CD4-positive, alpha-beta T cell treated with Interferon gamma for 1 hour (primary cell): ENCODE results near the gene SEMA6B.

ENCODE experiments used
- DNase-seq: peaks from one replicate; pipeline ENCODE4 v3.0.0-alpha.2; 2020

SEMA6B gene

DNA sequence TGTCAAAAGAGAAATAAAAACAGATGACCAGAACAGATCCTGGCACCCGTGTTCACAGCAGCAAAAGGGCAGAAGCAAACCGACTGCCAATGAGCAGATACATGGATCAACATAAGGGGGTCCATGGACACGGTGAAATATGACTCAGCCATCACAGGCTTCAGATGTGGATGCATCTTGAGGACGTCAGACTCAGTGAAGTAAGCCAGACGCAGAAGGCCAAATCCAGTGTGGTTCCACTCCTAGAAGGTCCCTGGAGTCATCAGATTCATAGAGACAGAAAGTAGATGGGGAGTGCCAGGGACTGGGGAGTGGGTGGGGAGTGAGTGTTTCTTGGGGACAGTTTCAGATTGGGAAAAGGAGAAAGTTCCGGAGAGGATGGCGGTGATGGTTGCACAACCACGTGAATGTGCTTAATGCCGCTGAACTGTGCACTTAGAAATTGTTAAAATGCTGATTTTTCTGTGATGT is 28.8 kb upstream of the SEMA6B start:
- no peak for DNase-seq

DNA sequence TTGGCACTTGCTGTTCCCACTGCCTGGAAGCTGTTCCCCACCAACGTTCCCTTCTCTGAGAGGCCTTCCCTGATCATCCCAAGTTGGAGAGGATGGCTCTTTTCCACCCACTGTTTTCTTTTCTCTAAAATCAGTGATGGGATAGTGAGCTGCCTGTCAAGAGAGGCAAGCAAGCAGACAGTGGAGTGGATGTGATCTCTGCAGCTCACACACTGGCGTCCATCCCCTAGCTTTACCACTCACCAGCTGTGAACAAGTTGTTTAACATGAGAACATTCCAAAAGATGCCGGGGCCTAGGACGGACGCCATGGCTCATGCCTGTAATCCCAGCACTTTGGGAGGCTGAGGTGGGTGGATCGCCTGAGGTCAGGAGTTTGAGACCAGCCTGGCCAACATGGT is 28.0 kb upstream of the SEMA6B start:
- DNase-seq, result no peak

DNA sequence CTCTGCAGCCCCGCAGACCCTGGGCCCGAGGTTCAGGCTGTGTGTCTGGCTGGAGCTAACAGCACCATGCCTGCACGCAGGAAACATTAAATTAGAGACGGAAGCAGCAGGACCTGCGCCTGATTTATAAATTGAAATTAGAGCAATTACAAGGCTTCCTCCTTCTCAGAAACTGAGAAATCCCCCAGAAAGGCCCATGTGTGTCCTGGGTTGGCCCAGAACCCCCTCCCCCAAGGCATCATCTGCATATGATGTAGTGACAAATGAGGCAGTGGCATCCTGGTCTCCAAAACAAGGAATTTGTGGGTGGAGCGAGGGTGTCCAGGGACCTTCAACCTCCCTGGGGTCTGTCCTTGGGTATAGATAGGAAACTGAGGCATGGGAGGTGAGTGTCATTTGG is 27.2 kb upstream of the SEMA6B start:
- DNase-seq, result no peak

DNA sequence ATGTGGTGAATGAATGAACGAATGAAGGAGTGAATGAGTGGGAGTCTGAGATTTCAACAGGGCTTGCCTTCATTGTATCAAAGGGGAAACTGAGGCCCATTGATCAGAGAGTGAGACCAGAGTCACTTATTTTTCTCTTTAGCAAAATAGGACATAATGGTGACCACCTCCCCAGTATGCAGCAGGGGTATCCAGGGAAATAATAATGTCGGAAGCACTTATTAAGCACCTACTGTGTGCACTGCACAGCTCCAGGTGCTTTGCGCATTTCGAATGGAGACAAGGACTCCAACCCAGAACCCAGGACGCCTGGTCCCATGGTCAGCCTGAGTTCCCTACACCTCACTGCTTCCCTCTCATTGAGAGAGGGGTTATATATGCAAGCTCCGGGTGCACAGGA is 26.8 kb upstream of the SEMA6B start:
- DNase-seq, result no peak

DNA sequence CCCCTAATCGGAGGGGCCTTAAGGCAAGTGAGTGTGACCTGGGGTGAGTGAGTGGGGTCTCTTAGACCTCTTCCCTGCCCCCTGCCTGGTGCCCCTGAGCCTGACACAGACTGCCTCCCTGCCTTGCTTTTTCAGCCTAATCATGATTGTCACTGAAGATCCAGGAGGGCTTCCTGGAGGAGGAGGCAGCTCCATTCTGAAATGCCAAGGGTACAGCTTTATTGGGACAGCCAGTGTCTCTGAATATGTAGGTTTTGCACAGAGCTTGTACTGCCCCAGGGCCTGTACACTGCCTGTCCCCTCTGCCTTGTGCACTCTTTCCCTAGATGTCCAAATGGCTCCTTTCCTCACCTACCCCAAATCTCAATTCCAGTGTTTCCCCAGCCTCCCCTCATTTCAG is 26.1 kb upstream of the SEMA6B start:
- no peak for DNase-seq

DNA sequence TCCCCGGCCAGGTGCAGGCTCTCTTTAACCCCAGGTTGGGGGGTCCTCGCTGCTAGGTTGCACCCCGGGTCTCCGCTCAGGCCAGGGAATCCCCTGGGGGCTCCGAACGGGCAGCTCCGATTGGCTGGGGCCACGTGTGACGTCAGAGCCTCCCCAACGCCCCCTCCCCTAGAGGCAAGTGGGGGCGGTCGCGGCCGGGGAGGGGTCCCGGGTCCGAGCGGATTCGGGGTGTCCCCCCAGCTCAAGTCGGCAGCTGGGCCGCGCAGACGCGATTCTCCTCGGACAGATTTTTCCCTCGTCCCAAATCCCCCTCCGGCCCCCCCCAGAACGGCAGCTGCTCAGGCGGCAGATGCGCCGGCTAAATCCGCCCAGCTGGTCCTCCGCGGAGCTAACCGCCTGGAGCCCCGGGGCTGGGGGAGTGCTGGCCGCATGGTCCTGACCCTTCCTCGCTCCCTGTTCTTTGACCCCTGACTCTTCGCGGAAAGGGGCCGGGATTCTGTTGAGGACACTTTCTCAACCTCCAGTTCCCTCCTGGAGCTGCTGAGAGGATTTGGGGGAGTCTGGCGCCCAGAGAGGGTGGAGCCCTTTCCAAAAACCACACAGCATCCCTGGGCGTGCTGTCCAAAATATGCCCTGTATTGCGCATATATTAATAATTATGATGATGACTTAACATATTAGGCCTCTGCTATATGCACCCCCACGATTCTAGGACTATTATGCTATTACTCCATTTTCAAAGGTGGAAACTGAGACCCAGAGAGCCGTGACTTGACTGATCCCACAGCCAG is 25.4 kb upstream of the SEMA6B start:
- DNase-seq, result no peak

DNA sequence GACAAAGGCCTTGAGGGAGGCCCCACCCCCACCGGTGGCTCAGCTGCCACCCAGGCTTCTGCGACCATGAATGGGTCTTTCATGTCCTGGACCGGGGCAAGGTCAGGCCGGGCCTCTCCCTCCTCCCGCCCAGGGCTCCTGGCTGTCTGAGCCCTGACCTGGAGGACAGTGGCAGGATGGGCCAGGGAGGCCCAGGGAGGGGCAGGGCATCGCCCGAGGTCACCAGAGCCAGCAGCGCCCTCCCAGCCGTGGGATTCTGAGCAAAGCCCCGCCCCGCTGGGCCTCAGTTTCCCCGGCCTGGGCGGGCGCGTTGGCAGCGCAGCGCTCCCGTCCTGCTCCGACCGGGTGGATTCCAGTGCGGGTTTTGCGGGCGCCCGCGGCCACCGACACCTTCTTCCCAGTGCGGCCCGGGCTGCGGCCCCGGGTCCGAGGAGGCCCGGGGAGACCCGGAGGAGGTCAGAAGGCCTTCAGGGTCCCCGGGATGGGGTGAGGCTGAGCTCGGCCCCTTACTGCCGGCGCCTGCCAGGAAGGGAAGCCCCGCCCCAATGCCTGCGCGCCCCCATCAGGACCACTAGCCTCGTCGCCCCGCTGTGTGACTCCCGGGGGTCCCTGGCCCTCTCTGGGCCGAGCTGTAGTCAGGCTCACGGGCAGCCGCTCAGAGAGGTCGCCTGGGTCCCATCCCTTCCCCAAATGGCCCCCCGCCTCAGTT is 24.6 kb upstream of the SEMA6B start:
- no peak for DNase-seq

DNA sequence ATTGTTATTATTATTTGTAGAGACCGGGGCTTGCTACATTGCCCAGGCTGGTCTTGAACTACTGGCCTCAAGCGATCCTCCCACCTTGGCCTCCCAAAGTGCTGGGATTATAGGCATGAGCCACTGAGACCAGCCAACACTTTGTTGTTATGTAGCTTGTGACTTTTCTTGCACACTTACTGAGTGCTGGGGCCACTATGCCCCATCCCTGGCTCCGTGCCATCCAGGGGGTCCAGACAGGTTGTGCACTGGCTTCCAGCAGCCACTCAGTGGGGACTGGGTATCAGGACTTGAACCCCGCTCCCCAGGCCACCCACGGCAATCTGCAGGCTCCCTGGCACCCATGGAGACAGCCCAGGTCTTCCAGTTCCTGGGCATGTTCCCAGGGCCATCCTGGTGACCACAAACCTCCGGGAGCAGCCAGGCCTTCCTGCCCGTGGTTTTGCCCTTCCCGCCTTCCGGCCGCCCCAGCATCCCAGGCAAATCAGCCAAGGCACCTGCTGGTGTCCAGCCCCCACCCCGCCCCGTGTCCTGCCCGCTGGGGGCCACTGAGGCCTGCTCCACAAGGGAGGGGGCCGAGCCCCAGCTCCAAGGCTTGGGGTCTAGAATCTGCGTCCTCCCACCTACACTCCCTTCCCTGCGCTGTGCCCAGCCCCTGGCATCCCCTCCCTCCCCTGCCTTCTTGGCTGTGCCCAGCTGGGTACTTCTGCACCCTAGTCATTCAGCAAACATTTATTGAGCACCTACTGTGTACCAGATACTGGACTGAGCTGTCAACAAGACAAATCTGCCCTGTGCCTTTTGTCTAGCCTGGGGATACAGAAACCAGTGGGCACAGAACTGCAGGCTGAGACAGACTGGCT is 23.7 kb upstream of the SEMA6B start:
- DNase-seq, result no peak

DNA sequence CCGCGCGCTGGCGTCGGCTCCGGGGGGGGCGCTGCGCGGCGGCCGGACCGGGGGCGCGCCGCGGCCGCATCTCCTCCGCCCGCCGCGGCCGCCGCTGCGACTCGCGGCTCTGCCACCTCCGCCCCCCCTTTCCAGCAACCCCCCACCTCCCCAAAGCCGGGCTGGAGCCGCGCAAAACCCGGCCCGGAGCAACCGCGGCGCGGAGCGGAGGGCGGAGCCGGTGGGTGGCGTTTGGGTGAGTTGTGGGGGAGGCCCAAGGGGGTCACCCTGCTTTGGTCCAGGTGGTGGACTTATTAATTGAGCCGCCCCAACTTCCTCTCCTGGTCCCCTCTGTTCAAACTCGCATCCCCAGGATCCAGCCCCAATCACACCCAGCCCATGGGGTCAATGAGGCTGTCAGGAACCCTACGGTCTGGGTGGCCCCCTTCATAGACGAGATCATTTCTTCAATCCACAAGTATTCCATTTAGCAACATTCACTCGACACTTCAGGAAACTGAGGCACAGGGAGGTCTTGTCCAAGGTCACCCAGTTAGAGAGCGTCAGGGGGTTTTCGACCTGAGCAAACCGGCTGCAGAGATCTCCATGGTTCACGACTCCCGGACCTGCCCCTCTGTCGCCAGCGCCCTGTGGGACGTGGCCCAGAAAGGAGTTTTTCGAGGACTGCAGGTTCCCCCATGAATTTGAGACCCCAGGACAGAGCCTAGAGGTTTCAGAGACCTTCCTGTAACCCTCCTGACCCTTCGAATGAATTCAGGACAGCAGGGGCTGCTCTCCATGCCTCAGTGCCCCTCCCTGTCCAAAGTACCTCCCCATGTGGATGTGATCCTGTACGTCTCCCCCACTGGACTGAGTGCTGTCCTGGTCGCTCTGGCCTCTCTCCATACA is 22.4 kb upstream of the SEMA6B start:
- DNase-seq, result no peak

DNA sequence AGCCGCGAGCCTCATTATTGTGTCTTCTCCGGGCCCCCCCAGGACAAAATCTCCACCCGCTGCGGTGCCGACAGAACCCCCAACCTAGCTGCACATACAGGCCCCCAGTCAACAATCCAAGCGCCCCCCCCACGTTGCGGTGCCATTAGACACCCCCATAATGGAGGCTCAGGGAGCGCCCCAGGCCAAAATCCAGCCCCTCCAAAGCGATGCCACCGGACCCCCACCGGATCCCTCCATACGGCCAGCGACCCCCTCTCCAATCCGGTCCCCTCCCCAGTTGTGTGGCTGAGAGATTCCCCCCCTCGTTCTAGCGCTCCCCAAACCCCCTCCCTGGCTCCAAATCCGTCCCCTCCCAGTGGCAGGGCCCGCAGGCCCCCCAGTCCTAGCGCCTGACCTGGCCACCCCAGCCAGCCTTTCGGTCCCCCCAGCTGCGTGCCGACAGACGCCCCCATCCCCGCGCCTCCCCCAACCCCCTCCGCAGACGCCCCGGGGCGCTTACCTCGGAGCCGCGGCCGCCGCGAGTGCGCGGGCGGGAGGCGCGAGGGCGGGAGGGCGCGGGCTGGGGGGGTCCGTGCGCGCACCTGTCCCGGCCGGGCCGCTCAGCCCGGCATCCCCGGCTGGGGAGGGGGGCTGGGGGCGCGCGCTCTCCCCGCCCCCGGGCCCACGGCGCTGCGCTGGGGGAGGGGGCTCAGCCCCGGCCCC is 21.6 kb upstream of the SEMA6B start:
- DNase-seq, result no peak

DNA sequence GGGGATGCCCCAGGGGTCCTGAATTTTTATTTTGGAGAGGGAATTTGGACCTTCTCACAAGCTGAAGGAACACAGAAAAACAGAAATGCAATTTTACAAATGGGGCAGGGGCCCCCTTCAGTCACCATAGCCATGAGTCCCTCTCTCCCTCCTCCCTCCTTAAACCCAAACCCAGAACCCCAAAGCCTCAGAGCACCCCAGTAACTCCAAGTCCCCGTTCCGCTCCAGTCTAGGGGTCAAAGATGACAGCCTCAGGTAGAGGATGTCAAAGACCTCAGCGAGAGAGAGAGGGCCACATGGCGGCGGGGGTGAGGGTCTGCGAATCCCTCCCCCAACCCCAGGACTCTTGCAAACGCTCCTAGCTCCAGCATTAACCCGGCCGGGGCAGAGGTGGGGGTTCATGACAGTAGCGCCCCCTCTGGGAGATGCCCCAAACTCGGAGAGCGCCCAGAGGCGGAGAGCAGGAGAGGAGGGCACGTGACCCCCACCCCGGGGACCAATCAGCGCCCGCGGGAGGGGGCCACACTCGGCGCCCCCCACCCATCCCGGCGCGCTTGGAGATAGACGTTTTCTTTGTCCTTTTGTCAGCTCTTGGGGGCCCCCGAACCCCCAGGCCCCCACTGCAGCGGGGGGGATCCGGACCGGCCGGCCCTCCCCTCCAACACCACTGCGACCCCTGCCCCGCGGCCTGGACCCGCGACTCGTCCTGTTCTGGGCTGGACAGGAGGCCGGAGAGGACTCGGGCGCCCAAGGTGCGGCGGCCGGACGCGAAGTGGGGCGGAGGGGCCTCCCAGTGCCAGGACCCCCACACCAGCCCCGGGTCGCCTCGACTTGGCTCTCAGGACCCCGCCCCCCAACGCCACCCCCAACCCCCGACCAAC is 20.8 kb upstream of the SEMA6B start:
- no peak for DNase-seq

DNA sequence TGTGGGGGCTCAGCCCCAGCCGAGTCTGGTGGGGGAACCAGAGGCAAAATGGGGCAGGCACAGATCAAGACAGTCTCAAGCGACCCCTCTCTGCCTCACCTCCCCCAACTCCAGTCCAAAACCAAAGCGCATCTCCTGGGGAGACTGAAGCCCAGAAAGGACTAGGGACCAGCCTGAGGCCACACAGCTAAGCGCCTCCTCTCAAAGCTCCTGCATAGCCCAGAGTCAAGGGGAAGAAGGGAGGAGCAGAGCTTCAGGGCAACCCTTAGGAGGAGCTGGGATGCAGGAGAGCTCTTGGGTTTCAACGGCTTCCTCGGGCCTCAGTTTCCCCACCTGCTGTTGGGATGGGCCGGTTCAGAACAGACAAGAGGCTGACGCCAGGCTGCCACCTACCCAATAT is 19.9 kb upstream of the SEMA6B start:
- no peak for DNase-seq

DNA sequence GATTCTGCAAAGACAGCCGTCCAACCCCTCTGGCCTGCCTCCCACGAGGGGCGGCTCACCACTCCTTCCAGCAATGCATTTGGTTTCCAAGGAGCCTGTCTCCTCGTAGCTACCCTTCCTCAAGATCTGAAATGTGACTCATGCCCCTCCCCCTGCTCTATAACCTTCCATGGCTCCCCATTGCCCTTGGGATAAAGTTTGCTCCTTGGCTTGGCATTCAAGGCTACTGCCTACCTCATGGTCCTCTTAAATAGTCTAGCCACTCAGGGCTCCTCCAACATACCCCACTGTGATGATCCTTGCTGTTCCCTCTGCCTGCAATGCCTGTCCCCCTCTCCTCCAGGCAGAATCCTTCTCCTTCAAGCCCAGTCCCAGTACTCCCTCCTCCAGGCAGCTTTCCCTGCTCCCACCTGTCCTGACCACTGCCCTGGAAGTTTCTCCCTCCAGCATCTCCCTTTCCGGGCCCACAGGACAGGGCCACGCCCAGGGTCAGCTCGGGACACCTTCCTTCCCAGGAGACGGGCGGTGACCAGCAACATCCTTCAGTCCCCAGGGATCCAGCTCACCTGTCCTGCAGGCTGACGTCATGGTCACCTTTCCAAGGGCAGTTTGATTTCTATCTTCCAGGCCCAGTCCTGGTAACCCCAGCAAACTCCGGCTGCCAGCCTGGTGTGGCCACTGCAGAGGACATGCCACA is 19.2 kb upstream of the SEMA6B start:
- DNase-seq, result no peak

DNA sequence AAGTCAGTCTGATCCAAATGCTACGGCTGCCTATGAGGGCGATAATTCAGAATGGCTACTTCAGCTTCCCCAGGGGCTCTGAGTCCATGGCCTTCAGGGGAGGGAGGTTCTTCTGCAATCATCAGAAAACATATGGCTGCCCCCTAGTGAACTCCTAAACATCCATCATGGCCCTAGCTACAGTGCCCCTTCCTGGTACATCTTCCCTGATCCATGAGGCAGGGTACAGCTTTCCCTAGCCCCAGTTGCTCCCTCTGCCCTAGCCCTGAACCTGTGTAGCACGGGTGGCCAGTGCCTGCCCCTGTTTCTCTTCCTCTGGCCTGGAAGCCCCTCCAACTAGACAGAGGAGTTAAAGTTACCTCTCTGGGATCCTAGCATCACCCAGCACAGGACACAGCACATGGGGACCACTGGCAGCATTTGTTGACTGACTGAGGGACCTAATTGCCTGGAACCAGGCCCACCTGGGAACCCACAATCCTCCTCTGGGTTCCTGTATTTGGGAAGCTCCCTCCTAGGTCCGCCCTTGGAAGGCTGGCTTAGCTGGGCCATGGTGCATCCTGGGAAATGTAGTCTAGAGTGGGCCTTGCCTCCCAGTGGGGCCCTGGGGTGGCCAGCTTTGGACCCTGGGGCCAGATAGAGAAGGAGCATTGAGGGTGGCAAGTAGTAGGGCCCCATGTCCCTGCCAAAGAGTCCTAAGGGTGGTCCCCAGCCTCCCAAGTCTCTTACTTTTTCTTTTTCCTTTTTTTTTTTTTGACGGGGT is 17.7 kb upstream of the SEMA6B start:
- DNase-seq, result no peak

DNA sequence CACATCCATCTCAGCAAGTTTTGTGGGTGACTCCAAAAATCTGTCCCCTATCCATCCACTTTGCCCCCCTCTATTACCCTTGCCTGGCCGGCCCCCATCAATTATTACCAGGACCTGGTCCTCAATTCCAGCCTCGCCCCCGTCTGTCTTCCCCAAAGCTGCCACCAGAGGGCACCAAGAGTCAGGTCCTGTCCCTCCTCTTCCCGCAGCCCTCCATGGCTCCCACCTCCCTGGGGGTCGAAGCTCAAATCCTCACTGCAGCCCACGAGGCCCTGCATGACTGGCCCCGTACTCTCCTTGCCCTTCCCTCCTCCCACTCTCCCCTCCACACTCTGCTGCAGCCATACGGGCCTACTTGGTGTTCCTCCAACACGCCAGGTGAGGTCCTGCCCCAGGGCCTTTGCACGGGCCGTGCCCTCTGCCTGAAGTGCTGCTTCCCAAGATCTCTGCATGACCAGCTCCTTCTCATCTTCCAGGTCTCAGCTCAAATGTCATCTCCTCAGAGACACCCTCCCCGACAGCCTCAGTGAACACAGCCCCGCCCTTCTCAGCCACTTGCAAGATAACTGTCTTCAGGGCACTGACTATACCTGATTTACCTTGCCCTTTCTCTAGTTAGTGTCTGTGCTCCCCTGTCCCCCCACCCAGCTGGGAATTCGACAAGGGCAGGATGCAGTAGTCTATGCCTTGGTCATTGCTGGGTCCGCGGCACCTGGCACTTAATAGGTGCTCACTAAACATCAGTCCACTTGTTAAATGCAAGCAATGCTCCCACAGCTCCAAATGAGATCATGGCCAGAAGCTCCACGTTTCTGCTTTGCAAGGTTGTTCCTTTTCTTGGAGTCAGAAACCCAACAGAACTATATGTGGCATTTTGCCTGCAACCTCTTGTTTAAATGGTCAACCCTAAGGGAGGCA is 16.8 kb upstream of the SEMA6B start:
- peak; percentile 53 for DNase-seq

DNA sequence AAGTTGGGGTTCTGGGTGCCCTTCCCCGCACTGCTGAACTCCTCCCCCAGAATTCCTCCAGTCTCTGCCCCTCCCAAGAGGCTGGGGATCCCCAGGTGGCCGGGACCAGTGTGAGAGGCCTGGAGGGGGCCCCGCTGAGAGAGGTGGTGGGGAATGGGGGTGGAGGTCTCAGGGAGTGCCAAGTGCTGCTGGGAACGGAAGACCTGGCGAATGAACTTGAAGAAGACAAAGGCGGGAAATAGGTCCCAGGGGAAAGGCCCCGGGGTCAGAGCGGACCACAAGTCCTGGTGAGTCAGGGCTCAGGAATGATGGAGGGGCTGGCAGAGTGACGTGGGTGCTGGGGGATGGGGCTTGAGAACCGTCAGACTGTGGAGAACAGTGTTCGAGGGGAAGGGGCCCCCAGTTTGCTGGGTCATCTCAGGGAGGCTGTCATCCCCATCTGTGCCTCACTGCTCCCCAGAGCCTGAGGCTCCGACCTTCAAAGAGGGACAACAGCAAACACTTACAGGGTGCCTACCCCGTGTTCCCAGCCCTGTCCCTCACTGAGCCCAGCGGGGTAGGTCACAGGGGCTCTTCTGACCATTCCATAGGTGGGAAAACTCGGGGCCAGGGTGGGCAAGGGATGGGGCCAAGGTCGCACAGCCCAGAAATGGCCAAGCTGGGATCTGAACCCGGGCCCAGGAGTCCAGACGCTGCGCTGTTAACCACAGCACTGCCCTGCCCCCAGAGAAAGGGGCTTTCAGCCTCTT is 16.0 kb upstream of the SEMA6B start:
- DNase-seq, result no peak

DNA sequence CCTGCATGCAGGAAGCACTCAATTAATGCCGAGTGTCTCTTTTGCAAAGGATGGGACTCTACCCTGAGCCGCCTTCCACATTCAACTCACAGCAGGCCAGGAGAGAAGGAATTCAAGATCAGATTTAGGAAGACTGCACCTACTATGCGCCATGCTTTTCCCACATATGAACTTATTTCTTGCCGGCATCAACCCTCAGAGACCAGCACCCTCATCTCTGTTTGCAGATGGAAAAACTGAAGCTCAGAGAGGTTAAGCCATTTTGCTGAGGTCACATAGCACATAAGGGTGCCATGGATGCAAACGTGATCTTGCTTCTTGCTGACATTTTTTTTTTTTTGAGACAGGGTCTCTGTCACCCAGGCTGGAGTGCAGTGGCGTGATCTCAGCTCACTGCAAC is 14.2 kb upstream of the SEMA6B start:
- DNase-seq, result no peak
